GM13976 (cell line): ENCODE data around the gene PRRT4.

ENCODE experiments used
- DNase-seq: peaks from one replicate; pipeline ENCODE4 v3.0.0; 2012; ENCODE audit warnings: low spot score
- in situ Hi-C: fragments of 300-500 bp; cut with MboI; formaldehyde crosslinking; loops from one replicate; pipeline ENCODE4 v1.12.0; 2022; ENCODE audit warnings: low sequenced_read_pairs, mixed read lengths, inconsistent platforms; ENCODE audit not compliant: unreplicated experiment
- TF ChIP-seq, protein P1 (sequence below): IDR thresholded peaks from 2 replicates; pipeline ENCODE4 v1.5.1; 2012; ENCODE audit warnings: borderline replicate concordance, mild to moderate bottlenecking; ENCODE audit not compliant: insufficient read depth; ENCODE audit errors: extremely low read depth, missing control alignments, control extremely low read depth

PRRT4 gene

DNA sequence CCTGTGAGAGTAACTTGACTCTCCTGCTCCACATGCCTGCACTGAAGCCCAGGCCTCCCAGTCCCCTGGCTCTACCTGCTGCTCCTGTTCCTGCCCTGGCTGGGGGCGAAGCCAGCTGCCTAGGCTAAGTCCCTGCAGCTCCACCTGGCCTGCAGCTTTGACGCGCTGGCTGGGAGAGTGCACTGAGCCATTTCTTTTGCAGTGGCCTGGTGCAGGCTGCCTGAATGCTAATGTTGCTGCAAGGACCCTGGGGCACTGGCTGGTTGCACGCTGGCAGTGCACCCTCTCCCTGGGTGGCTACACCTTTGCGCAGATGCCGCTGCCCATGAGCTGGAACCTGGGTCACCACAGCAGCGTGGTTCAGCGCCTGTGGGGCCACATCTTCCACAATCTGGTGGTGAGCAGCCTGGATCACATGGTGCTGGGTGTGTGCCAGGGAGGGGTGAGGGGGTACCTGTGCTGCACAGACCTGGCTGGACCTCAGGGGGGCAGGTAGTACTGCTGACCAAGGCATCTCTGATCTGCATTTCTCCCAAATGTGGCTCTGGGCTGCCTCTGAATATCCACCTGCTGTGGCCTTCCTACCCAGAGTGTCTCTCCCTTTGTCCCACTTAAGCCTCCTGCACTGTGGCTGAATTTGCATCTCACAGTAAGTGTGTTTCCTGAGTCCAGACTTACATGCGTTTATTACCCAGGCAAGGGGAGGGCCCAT is 28.3 kb upstream of the PRRT4 start:
- TF ChIP-seq, protein P1, sequence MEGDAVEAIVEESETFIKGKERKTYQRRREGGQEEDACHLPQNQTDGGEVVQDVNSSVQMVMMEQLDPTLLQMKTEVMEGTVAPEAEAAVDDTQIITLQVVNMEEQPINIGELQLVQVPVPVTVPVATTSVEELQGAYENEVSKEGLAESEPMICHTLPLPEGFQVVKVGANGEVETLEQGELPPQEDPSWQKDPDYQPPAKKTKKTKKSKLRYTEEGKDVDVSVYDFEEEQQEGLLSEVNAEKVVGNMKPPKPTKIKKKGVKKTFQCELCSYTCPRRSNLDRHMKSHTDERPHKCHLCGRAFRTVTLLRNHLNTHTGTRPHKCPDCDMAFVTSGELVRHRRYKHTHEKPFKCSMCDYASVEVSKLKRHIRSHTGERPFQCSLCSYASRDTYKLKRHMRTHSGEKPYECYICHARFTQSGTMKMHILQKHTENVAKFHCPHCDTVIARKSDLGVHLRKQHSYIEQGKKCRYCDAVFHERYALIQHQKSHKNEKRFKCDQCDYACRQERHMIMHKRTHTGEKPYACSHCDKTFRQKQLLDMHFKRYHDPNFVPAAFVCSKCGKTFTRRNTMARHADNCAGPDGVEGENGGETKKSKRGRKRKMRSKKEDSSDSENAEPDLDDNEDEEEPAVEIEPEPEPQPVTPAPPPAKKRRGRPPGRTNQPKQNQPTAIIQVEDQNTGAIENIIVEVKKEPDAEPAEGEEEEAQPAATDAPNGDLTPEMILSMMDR = no peak
- in situ Hi-C loops = no loop called here
- no peak for DNase-seq

DNA sequence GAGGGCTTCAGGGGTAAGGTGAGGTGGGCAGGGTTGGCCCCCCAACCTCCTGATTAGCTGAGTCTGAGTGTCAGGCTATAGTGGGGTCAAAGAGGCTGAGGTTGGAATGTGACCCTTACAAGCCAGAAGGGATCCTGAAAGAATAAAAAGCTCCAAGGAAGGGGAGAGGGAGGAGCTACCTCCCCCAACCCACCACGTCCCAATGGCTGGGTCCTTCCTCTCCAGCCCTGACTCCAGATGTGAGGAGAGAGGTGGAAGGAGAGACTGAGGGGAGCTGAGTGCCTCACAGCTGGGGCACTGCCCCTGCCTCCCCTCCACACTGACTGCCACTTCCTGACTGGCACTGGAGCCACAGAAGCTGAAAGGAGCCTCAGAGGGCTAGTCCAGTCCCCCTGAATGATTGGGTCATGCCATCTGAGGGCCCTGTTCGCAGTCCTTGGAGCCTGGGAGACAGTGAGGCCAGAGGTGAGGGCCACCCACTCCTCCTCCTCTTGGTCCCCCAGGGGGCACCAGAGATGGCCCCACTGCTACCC is 27.7 kb upstream of the PRRT4 start:
- TF ChIP-seq, protein P1 = no peak
- no peak for DNase-seq
- in situ Hi-C loops = no loop called here

DNA sequence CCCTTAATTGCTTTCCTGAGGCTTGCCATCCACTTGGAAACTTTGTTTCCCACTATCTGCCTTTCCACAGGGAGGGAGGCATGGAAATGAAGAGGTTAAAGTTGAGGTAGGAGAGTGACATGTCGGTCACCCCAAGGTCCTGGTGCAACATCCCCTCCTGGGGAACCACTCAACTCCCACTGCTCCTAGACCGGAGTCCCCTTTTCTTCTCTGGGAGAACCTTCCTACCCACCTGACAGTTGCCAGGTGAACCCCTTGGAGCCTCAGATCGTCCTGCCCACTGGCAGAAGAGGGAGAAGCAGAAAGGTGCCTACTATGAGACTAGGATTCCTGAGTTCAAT is 26.6 kb upstream of the PRRT4 start:
- no peak for DNase-seq
- TF ChIP-seq, protein P1 = no peak
- in situ Hi-C loops = no loop called here

DNA sequence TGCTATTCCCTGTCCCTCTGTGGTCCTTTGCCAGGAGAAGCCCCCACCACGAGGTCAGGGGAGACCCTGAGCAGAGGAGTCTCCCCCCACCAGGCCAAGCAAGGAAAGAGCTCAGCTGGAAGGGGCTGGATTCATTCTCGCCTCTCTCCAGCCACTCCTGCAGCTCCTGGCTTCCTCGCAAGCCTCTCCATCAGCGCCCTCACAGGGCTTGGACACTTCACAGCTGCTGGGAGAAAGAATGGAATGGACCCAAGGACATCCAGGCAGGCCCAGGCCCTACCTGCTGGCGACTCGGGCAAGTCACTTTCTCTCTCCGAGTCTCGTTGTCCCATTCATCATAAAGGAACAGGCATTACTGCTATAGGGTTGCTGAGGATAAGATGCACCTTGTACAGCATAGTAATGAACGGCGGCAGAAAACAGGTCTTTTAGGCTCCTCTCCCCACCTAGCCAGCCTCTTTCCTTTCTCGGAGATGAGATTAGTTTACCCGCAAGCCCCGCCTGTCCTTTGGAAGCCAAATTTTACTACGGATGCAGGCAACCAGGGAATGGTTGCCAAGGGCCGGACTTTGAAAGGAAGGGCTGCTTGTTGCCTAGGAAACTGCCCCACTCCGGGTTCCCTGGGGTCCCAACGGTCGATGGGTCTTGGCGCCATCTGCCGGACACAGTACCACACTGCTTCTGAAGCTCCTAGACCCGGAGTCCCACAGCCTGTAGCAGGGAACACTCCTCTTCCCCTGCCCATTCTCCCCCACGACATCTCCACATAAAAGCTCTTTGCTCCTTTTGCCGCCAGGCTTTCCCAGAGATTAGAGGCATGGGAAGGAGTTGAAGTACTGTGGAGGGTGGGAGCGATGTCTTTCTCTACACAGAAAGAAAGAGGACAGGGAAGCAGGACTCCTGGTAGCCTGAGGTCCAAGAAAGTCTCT is 26.0 kb upstream of the PRRT4 start:
- TF ChIP-seq, protein P1 = peak; percentile 85
- DNase-seq = peak; percentile 90
- in situ Hi-C loops = no loop called here

DNA sequence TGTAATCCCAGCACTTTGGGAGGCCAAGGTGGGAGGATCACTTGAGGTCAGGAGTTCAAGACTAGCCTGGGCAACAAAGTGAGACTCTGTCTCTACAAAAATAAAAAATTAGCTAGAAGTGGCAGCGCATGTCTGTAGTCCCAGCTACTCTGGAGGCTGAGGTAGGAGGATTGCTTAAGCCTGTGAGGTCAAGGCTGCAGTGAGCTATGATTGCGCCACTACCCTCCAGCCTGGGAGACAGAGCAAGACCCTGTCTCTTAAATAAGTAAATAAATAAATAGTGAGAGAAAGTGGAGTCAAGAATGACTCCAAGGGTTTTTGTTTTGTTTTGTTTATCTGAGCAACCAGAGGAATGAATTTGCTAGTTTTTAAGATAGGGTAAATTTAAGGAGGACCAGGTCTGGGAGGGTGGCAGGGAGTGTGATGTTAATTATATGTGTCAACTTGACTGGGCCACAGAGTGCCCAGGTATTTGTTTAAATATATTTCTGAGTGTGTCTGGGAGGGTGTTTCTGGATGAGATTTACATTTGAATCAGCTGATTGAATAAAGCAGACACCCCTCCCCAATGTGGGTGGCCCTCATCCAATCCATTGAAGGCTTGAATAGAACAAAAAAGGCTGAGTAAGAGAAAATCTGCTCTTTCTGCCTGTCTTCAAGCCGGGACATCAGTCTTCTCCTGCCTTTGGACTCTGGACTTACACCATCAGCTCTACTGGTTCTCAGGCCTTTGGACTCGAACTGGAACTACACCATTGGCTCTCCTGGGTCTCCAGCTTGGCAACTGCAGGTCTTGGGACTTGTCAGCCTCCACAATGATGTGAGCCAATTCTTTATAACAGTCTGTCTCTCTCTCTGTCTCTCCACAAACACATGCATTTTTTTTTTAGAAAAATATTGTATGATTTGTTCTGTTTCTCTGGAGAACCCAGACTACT is 24.8 kb upstream of the PRRT4 start:
- no peak for DNase-seq
- in situ Hi-C loops = no loop called here
- TF ChIP-seq, protein P1 = no peak

DNA sequence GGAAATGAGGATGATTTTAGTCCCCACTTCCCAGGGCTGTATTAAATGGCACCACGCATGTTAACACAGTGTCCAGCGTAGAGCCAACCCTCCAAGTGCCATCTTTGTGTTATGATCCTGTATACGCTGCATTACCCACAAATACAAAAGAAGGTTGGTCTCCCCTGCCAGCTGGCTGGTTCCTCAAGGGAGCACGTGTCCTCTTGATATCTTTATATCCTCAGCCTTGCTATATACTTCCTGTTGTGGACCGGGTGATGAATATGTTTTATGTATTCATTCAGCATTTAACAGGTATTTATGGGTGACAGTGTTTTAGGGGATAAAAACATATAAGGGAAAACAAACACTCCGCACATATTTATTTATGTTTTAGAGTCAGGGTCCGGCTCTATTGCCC is 23.2 kb upstream of the PRRT4 start:
- DNase-seq = no peak
- TF ChIP-seq, protein P1 = no peak
- in situ Hi-C loops = no loop called here
